DMS153 treated with DMSO at 0.1 percent for 48 hours (cell line): ENCODE measurements around the gene CDC42BPG.
"Not testable (repeated sequence)": the region's sequence is repeated elsewhere in the genome, so short reads cannot be mapped to it uniquely, and the experiment has no call there.

Source experiments
- DNase-seq: peaks from one replicate; lab custom pipeline; 2025; ENCODE audit not compliant: unreplicated experiment; lab: John Stamatoyannopoulos, UW

The CDC42BPG gene

DNA sequence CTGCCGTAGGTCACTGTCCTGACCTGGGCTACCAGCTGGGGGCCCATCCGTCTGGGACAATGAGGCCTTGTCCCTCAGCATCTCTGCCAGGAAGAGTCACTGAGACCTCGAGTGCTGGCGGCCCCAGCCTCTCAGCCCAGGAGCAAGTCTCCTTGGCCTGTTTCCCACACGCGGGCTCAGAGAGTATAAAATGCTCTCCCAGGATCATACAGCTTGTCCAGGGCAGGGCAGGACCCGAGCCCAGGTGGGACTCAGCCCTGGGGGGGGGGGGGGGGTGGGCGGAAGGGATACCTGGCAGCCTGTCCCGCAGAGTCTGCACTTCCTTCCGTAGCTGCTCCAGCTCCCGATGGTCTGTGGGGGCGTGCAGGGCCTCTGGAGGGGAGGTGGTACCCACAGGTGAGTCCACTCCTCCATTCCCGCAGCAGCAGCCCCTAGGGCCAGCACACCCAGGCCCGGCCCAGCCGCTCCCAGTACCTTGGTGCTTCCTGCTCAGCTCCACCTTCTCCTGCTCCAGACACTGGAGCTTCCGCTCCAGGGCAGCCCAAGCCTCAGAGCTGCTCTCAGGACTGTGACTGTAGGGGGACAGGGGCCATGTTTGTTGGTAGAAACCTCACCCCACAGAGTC is 7.9 kb downstream of the CDC42BPG start:
- DNase-seq, result no peak

DNA sequence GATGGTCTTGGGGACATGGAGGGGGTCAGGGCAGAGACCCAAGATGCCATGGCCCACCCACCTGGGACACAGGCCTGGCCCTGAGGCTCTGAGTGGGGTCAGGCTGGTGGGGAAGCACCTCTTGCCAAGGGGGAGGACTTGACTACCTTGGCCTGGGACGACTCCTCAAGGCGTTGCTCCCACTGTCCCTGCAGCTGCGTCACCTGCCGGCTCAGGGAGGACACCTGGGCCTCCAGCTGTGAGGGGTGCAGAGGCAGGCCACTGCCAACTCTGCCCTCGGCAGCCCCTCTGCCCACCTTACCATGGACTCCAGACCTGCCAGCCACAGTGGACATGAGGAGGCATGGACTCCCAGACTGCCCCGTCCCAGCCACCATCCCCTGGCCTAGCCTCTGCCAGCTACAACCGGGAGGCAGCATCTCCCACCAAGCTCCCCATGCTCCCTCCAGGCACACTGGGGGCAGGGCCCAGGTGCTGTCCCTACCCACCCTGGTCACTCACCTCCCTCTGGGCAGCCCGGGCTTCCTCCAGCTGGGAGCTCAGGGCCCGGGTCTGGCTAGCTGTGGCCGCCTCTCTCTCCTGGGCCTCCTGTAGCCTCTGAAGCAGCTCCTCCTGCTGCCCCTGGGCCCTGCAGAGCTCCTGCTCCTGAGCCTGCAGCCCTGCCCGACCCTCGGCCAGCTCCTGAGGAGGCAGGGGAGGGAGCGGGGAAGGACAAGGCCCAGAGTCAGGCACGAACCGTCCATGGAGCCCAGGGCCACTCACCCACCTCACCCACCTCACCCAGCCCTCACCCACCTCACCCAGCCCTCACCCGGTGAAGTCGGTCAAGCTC is 8.6 kb downstream of the CDC42BPG start:
- no peak for DNase-seq

DNA sequence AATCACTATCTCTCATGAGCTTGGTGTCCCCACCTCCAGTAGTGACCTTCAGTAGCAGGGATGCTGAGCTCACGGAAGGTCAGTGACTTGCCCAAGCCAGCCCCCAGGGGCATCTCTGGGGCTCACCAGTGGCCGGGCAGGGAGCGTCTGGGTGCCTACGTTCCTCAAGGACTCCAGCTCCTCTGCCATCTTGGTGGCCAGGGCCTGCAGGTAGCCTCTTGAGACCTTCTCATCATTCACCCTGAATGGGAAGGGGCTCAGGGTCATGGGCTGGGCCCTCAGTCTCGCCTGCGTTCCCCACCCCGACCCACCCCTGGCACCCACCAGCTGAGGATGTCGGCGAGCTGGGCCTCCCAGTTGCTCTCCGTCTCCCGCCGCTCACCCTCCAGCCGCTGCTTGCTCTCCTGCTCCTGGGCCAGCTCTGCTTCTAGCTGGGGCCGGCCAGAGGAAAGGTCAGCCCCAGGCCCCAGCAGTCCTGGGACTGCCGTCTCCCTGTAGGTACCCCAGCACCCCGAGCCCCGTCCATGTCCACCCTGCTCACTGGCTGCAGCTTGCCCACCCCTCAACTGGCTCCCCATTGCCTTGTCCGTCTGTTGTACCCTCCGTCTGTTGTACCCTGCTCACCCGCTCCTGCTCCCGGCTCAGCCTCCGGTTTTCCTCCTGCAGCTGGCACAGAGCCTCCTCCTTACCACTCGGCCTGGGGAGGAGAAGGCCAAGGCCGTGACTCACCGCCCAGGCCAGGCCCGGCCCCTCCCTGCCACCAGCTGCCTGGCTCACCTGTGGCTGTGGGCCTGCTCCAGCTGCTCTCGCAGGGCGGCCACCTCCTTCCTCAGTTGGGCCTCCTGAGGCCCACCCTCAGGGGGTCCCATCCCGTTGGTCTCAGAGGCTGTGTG is 9.5 kb downstream of the CDC42BPG start:
- DNase-seq, result no peak

DNA sequence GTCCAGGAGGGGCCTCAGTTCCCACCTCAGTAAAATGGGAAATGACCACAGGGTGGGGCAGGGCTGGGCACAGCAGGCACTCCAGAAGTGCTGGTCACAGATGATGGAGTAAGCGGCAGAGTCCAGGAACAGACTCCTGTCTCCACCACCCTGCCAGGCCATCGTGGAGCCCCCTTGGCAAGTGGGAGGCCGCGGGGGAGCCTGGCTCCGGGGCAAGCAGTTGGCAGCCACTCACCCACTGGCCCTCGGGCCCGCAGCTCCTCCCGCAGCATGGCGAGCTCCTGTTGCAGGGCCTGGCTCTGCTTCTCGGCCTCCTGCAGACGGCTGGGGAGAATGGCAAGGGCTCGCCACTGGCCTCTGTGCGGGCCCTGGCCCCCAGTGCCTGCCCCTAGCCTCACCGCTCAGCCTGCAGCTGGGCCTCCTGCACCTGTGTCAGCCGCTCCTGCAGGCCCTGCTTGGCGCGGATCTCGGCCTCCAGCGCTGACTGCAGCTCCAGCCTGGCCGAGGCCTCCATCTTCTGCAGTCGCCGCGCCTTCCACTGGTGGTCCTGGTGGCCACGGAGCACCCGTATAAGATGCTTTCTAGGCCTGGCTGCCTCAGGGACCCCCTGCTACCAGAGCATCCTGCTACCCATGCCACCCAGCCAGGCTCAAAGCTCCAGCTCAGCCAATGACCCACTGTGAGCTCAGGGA is 10.3 kb downstream of the CDC42BPG start:
- no peak for DNase-seq

DNA sequence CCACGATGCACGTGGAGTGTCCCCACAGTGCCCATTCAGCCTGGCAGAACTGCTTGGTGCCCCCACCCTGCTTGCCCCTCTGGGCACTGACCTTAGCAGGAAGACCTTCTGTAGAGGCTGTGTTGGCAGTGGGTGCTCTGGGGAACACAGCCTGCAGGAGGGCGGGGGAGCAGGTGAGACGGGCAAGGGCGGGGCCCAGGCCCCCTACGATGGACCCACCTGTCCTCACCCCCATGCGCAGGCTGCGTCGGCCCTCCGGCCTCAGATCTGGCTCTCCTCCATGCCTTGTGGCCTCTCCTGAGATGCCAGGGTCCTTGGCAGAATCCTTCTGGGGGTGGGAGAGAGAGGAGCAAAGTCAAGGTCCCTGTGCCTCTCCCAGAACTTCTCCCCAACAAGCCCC is 10.9 kb downstream of the CDC42BPG start:
- no peak for DNase-seq

DNA sequence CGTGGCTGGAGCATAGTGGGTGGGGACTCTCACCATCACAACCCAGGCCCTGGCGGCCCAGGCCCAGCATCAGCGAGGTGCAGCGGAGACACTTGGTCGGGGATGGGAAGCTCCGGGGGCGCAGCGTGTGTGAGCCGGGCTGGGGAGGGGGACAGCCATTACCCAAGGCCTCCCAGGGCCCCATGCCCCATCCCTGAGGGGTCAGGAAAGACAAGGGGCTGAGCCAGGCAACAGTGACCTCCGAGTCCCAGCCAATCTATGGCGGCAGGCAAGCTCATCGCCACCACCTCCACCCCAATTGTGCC is 11.3 kb downstream of the CDC42BPG start:
- DNase-seq, result no peak

DNA sequence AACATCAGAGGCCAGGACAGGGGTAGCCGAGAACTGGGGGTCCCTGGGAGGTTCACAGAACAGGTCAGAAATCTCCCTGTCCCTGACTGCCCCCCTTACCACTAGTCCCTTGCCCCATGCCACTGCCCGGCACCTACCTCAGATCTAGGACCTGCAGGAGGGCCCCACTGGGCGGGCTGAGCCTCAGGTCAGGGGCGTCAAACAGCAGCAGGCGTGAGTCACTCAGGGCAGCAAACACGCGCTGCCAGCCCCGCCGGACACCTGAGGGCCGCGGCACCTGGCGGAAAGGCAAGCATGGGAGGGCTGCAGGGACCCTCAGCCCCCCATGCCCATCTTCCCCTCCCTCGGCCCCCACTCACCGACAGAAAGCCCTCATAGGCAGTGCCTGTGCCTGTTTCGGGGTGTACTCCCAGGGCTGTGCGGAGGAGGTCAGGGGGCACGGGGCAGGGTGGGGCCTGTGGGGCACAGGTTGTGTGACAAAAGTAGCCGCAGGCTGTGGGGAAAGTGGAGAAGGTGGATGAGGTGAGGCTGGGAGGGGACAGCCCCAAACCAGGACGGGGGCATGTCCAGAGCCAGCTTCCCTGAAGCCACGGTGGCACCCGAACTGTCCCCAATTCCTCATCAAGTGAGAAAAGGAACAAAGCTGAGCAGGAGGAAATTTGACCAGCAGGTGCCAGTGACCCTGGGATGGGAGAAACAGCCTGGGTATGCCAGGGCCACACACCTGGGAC is 11.8 kb downstream of the CDC42BPG start:
- no peak for DNase-seq

DNA sequence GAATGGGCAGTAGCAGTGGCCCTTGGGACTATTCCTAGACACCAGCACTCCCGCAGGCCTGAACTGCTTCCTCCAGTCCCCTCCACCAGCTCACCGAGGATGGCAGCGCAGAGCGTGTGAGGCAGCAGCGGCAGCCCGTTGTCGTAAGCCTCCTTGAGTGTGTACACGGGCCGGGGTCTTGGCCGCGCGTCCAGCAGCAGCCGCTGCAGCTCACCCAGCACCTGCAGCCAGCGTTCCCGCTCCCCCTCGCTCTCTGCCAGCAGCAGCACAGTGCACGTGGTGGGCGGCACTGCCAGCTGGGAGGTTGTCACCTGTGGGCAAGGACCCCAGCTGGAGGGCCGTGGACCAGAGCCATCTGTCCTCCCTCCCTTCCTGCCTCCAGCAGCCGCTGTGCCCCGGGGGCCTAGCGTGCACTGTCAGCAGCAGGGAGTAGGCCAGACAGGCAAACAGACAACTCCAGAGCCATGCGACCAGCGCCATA is 13.0 kb downstream of the CDC42BPG start:
- DNase-seq, result no peak

DNA sequence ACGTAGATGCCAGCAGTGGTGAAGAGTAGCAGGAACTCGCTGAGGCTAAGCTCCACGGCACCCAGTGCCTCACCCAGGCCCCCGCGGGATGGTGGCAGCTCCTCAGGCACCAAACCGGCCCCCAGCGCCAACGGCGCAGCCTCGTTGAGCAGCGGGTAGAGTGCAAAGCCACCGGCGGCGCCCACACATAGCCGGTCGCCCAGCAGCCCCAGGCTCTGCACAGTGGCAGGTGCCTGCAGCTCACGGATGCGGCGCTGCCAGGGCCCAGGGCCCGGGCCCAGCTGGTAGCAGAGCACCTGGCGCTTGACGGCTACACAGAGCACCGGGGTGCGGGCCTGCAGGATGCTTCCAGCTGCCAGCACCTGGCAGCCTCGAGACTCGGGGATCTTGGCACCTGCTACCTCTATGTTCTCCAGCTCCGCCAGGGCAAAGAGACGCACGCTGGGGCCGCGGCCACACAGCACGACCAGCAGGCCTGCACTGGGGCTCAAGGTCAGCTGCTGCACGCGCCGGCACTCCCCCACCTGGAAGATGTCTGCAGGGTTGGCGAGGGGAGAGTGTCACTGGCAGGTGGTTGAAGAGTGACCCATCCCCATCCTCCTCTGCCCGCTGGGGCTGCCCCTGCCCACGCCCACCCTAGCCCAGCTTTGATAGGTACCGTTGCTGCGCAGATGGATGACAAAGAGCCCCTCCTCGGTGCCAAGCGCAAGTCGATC is 14.8 kb downstream of the CDC42BPG start:
- no peak for DNase-seq

DNA sequence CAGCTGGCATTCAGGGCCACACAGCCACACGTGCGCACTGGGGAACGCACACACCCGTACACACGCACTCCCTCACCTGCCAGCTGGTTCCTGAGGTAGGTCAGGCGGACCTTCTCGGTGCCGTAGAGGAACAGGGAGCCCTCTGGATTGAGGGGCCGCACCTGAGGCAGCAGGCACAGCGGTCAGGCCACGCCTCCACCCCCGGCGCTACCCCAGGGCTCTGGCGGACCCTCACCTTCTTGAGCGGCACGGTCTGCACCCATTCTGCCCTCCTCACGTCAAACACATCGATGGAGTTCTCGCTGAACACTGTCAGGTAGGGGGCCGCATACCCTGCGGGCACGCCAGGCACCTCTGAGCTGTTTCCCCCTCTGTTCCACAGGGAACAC is 17.0 kb downstream of the CDC42BPG start:
- no peak for DNase-seq

DNA sequence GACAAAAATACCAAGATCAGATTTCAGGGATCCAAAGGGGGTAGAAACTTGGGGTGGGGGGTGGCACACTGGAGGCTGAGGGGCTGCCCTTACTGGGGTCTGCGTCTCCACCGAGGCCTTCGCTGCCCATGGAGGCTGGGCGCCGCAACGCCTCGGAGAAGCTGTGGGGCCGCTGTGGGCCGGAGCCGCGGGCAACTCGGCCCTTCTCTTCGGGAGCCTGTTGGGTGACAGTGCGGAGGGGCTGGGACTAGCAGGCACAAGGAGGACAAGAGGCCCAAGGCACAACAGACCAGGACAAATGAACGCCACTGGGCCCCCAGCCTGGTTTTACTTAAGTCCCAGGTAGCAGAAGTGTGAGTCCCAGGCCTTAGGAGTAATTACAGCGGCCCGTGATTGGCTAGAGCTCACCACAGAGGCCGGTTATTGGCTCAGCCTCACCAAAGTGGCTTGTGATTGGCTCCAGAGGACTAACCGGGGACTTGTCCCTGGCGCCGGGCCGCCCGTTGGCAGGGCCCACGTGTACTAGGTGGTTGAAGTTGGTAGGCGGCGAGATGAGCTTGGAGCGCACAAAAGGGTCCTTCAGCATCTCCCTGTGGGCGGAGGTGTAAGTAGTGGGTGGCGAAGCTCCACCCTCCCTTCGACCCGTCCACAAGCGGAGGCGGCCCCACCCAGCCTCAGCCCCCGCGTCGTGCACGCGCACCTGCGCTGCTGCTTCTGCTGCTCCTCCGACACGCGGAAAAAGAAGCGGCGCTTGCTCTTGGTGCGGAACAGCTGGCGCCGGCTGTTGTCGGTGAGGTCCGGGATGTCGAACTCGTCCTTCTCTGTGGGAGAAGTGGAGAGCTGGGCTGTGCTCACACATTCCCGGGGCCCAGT is 17.6 kb downstream of the CDC42BPG start:
- no peak for DNase-seq

DNA sequence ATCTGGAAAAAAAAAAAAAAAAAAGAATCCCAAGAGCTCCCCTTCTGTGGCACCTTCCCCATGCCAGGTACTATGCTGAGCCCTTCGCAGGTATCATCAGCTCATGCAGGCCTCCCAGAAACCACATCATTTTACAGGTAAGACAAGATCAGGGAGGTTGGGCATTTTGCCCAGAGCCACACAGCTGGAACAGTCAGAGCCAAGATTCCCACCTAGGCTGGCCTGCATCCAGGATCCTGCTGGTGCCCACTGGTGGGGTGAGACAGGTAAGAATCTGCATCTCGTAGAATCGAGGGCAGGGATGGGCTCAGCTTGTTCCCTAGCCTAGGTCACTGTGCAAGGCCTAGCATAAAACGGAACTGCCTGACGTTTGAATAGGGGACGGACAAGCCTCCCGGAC is 18.4 kb downstream of the CDC42BPG start:
- no peak for DNase-seq

DNA sequence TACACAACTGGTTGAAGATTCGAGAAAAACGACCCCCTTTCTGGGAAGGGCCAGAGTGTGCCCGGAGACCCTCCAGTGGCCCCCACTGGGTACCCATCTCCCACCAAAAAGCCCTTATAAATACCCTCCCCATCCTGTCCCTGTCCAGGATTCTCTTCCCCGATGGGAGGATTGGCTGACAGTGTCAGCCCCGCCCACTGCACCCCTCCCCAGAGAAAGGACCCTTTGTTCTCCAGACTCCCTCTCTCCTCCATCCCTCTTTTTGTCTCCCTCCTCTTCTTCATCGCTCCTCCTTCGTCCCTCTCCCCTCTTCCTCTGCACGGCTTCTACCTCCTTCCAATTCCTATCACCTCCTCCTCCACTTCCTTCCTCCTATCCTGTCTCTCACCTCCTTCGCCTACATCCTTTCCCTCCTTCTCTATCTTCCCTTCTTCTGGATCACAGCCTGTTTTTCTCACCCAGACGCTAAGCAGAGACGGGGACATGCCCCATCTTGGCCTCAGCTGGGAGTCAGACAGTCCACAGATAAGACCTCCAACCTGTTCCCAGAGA is 20.8 kb downstream of the CDC42BPG start:
- no peak for DNase-seq

DNA sequence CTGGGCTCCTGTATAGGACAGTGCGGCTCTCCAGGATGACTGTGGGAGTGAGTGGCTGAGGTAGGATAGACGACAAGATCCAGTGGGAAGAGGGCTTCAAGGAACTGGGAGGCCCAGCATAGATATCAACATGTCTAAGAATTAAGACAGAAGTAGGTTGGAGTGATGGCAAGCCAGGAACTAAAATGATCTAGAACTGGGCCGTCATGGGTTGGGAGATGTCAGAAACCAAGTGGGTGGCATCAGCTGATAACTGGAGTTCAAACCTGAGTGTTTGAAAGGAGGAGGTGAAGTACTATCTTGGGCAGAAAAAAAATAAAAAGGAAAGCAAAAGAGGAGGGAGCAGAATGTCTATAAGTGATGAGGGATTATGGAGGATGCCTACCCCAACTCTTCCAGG is 27.0 kb downstream of the CDC42BPG start:
- no peak for DNase-seq

DNA sequence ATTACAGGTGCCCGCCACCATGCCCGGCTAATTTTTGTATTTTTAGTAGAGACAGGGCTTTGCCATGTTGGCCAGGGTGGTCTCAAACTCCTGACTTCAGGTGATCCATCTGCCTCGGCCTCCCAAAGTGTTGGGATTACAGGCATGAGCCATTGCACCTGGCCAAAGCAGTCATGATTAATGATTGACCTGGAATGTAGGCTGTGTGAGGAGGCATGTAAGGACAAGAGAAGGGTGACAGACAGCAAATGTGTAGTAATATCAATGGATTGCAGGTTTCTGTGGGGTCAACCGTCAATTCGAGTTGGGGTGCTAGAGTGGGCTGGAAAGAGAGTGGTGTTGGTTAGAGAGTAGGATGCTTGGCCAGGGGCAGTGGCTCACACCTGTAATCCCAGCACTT is 29.0 kb downstream of the CDC42BPG start:
- DNase-seq, result not testable (repeated sequence)

DNA sequence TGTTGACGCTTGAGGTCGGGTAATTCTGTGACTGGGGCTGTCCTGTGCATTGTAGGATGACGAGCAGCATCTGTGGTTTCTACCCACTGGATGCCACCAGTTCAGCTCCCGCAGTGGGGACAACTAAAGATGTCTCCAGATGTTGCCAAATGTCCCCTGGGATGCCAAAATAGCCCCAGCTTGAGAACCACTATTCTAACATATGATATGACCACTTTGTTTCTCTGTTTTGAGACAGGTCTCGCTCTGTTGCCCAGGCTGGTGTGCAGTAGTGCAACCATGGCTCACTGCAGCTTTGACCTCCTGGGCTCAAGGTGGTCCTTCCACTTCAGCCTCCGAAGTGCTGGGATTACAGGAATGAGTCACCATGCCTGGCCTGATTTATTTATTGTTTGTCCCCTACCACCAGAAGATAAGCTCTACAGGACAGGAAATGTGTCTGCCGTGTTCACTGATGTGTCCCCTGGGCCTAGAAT is 29.7 kb downstream of the CDC42BPG start:
- DNase-seq, result no peak

DNA sequence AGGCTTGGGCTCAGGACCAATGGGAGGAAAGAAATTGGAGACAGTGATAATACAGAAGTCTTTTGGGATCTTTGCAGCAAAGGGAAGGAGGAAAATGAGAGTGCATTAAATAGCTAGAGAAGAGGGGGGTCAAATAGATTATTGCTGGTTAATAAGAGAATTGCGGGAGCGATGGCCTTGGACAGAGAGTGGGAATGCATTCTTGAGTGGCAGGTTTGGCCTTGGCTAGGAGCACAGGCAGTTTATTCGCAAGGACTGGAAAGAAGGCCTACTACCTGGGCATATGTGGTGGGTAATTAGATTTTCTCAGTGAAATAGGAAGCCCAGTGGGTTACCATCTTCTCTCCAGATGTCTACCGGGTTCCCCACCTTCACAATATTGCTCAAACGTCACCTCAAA is 30.6 kb downstream of the CDC42BPG start:
- DNase-seq, result no peak

DNA sequence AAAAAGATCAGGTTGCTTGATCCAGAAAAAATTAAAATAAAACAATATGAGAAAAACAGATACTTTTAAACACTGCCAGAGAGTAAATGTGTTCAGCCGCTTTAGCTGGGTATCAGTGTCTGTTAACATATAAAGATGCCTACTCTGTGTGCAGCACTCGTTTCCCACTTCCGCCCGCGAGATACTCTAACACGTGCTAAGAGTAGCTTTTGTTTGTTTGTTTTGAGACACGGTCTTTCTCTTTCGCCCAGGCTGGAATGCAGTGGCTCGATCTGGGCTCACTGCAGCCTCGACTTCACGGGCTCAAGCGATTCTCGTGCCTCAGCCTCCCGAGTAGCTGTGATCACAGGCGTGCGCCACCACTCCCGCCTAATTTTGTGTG is 33.6 kb downstream of the CDC42BPG start:
- DNase-seq, result peak; percentile 67
